Measurements from ENCODE around the gene NHS. TPM values are rescaled to one million over a fixed set of nuclear protein-coding genes. Genes with fewer than 3 reads are reported as not detected.

Gene NHS
- total RNA-seq, 4 donors from 2014 or later = 5.0 to 8.7 (median 6.2) TPM

- Histone ChIP-seq H3K4me3 (no peak overlapping the region), H3K27ac (replicated peaks in 1 of 4) (no peak overlapping the region), H3K36me3 (no peaks in the 10 kb centered on the region), H3K9me3 (no peaks in the 10 kb centered on the region), H3K27me3 (peaks cover 0 to 7% (median 0%) of the 10 kb centered on the region in 4 donors), H3K4me1 (peaks cover 0 to 20% (median 19%) of the 10 kb centered on the region in 4 donors)
- DNase-seq (ENCODE audit: extremely low spot score) = no peak
- 58% methylated on average over 3 of the region's 3 CpGs for WGBS
- intact Hi-C loops (cut with DNase I) = no loop called here
- TF ChIP-seq, protein P1, sequence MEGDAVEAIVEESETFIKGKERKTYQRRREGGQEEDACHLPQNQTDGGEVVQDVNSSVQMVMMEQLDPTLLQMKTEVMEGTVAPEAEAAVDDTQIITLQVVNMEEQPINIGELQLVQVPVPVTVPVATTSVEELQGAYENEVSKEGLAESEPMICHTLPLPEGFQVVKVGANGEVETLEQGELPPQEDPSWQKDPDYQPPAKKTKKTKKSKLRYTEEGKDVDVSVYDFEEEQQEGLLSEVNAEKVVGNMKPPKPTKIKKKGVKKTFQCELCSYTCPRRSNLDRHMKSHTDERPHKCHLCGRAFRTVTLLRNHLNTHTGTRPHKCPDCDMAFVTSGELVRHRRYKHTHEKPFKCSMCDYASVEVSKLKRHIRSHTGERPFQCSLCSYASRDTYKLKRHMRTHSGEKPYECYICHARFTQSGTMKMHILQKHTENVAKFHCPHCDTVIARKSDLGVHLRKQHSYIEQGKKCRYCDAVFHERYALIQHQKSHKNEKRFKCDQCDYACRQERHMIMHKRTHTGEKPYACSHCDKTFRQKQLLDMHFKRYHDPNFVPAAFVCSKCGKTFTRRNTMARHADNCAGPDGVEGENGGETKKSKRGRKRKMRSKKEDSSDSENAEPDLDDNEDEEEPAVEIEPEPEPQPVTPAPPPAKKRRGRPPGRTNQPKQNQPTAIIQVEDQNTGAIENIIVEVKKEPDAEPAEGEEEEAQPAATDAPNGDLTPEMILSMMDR (IDR thresholded peaks at IDR 0.05) = no peak
- TF ChIP-seq EP300 (IDR thresholded peaks at IDR 0.05) = no peak
Observed at GRCh38 chrX:17654116-17654515, 279.1 kb downstream of the NHS start.

GRCh38 chrX:17655211-17656034 is 280.4 kb downstream of the NHS start:
- no peak for DNase-seq (ENCODE audit: extremely low spot score)
- no peaks in the 10 kb centered on the region for H3K36me3 ChIP-seq
- TF ChIP-seq EP300 (IDR thresholded peaks at IDR 0.05) = no peak
- TF ChIP-seq POLR2AphosphoS5 (IDR thresholded peaks at IDR 0.05) = no peak
- TF ChIP-seq, protein P1 (IDR thresholded peaks at IDR 0.05) = no peak
- no peak for TF ChIP-seq POLR2A (IDR thresholded peaks at IDR 0.05; ENCODE audit: low read depth)
- intact Hi-C loops (cut with DNase I) = no loop called here
- peaks cover 0 to 20% (median 19%) of the 10 kb centered on the region in 4 donors for H3K4me1 ChIP-seq
- 34% methylated on average over 19 of the region's 48 CpGs for WGBS
- H3K4me3 ChIP-seq = peak overlapping the region; percentile 34 to 49 (median 38)
- H3K27ac ChIP-seq (replicated peaks in 1 of 4) = no peak overlapping the region
- peaks cover 0 to 7% (median 0%) of the 10 kb centered on the region in 4 donors for H3K27me3 ChIP-seq
- no peaks in the 10 kb centered on the region for H3K9me3 ChIP-seq

- H3K27ac ChIP-seq (replicated peaks in 1 of 4) = no peak overlapping the region
- peak overlapping the region; percentile 34 to 49 (median 38) for H3K4me3 ChIP-seq
Observed at GRCh38 chrX:17656035-17656418, 281.0 kb downstream of the NHS start.

GRCh38 chrX:17656556-17656955 is 281.6 kb downstream of the NHS start:
- no peak overlapping the region for H3K4me3 ChIP-seq
- peaks cover 0 to 7% (median 0%) of the 10 kb centered on the region in 4 donors for H3K27me3 ChIP-seq
- no peak for DNase-seq (ENCODE audit: extremely low spot score)

More at GRCh38 chrX:17656035-17656418, 281.0 kb downstream of the NHS start:
- TF ChIP-seq POLR2A (IDR thresholded peaks at IDR 0.05; ENCODE audit: low read depth) = no peak
- no peak for TF ChIP-seq POLR2AphosphoS5 (IDR thresholded peaks at IDR 0.05)
- no peak for TF ChIP-seq EP300 (IDR thresholded peaks at IDR 0.05)
- TF ChIP-seq, protein P1 (IDR thresholded peaks at IDR 0.05) = no peak
- H3K9me3 ChIP-seq = no peaks in the 10 kb centered on the region
- no peaks in the 10 kb centered on the region for H3K36me3 ChIP-seq
- peaks cover 0 to 7% (median 0%) of the 10 kb centered on the region in 4 donors for H3K27me3 ChIP-seq
- DNase-seq (ENCODE audit: extremely low spot score) = no peak
- WGBS = 19% methylated on average over 11 of the region's 36 CpGs
- intact Hi-C loops (cut with DNase I) = no loop called here
- H3K4me1 ChIP-seq = peaks cover 0 to 20% (median 19%) of the 10 kb centered on the region in 4 donors

More at GRCh38 chrX:17656556-17656955, 281.6 kb downstream of the NHS start:
- intact Hi-C loops (cut with DNase I) = no loop called here
- Histone ChIP-seq H3K36me3 (no peaks in the 10 kb centered on the region), H3K27ac (replicated peaks in 1 of 4) (no peak overlapping the region), H3K9me3 (no peaks in the 10 kb centered on the region), H3K4me1 (peaks cover 0 to 20% (median 19%) of the 10 kb centered on the region in 4 donors)
- 44% methylated on average over 10 of the region's 16 CpGs for WGBS
- TF ChIP-seq POLR2A (IDR thresholded peaks at IDR 0.05; ENCODE audit: low read depth) (no peak), EP300 (IDR thresholded peaks at IDR 0.05) (no peak), POLR2AphosphoS5 (IDR thresholded peaks at IDR 0.05) (no peak)
- TF ChIP-seq, protein P1 (IDR thresholded peaks at IDR 0.05) = no peak

Measured in esophagus muscularis mucosa (tissue), 4 donors.